Heart left ventricle (tissue), 13 donors: Measurements from ENCODE around the gene IWS1.

Experiments used
- POLR2A ChIP-seq, 2 donors: fragments of 450-650 bp; IDR thresholded peaks; one replicate each; pipeline ENCODE4 v1.6.1; 2017; ENCODE audit warnings: antibody characterized with exemption in 2 of 2, mild to moderate bottlenecking in 2 of 2, moderate library complexity in 2 of 2
- TF ChIP-seq, protein P1 (sequence below), 12 donors: fragments of 200-600 bp; sonication (generic) in 4 of 12; IDR thresholded peaks; one replicate each; pipeline versions ENCODE4 v1.5.0 to v1.8.0; 2018 to 2022; ENCODE audit warnings: antibody characterized with exemption in 12 of 12, mild to moderate bottlenecking in 5 of 12
- donor health status: ischemic (EF 13 %, LVEDD 7.1; RV severe dilation, severe dysfunction).
- donor health status: DM: no; HTN: yes; CAD: no.
- donor health status: DM: no; HTN: no; CAD: no.
- donor health status: ischemic (EF 25% LVEDD 6.9; RV normal size, moderate dysfunction).
- donor health status: ischemic (EF 25% LVEDD 5.7; RV mildly dilated, moderate dysfunction).
- donor health status: ischemic (EF 35%, LVEDD 5.7; RV mildly dilated, moderate dysfunction).
- donor health status: nonischemic (EF 11% LVEDD 7.7; RV severe dilation, severe dysfunction).
- donor health status: DM: yes; HTN: yes; CAD: no.
- donor health status: PGD.
- donor health status: ischemic (EF 29% LVEDD 5.4; RV normal size, mild dysfunction).
- donor health status: nonischemic (EF 23%, LVEDD 6.1; RV moderate dilation, normal function).

DNA sequence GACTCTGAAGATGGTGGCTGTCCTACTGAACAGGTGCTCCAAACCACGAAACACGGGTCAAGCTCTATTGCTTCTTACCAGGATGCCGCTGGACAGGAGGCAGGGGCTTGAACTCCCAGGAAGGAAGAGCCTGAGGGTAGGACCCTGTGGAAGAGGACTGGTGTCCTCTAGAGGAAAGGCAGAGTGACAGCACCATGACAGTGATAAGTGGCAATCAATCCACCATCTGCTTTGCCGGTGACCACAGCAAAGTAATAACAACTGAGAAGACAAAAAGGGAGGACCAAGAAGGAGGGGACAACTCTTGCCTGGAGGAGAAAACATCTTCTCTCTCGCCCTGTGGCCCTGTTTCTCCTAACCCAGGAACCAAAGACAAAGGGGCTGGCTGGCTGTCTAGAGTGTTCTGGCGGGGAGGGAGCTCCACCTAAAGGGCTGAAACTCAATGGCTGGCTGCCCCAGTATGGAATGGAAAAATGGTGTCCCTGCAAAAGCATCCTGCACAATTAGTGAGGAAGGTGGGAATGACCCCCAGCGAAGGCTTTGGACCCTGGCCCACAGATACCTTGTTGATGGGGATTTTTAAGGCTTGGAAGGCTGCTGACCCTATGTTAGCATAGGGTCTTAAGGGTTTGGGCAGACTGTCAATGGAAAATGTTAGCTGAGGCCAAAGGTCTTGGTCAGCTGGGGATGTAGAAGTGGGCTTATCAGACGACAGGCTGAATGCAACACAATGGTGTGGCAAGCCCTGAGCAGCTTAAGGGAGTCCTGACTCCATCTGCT lies 72.7 kb downstream of the IWS1 start:
- TF ChIP-seq, protein P1, sequence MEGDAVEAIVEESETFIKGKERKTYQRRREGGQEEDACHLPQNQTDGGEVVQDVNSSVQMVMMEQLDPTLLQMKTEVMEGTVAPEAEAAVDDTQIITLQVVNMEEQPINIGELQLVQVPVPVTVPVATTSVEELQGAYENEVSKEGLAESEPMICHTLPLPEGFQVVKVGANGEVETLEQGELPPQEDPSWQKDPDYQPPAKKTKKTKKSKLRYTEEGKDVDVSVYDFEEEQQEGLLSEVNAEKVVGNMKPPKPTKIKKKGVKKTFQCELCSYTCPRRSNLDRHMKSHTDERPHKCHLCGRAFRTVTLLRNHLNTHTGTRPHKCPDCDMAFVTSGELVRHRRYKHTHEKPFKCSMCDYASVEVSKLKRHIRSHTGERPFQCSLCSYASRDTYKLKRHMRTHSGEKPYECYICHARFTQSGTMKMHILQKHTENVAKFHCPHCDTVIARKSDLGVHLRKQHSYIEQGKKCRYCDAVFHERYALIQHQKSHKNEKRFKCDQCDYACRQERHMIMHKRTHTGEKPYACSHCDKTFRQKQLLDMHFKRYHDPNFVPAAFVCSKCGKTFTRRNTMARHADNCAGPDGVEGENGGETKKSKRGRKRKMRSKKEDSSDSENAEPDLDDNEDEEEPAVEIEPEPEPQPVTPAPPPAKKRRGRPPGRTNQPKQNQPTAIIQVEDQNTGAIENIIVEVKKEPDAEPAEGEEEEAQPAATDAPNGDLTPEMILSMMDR (IDR thresholded peaks at IDR 0.05) = peak in 5 of 12 donors; percentile 8 to 30 (median 13)
- TF ChIP-seq POLR2A (IDR thresholded peaks at IDR 0.05) = no peak
